ENCODE measurements around the gene NGDN. TPM values are rescaled to one million over a fixed set of nuclear protein-coding genes. Genes with fewer than 3 reads are reported as not detected.

NGDN gene
- total and polyA plus RNA-seq, 4 donors, result 18.2 to 26.9 (median 22.9) TPM

DNA sequence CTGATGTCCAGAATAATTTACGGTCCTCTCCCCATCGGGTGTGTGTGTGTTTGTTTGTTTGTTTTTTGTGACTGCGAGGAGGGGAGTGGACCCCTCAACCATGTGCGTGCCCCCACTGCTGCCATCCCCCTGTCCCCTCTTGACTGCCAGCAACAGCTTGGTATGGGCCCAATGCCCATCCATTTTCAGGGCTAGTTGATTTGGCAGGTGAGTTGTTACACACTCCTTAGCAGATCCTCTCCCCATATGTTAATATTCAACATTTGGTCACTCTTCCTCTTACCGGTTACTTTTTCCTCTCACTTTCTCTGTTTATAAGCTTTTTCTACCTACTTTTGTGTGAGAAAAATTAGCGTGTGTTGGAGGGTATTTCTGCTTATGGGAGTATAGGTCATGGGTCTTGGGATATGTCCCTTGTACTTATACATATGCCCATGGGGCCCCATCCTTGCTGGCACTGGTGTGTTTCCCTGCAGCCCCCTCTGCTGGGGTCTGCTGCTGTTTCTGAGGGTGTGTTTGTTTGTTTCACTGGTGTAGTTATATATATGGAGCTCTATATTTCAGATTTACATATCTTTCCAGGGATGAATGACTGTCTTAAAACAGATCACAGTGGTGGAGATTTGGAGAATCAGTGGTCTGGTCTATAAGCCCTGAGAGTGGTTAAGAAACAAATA, 48.3 kb downstream of the NGDN start (continued):
- TF ChIP-seq CTCF (IDR thresholded peaks at IDR 0.05; ENCODE audit: low read depth, low read length, missing input control), result no peak

- no peak for DNase-seq (ENCODE audit: low spot score)
- 93% methylated on average over 4 of the region's 4 CpGs for WGBS
These were observed 49.2 kb downstream of the NGDN start for GRCh38 chr14:23518709-23519108.

More at GRCh38 chr14:23518709-23519108, 49.2 kb downstream of the NGDN start:
- Histone ChIP-seq H3K4me3 (ENCODE audit: low read depth in 1 of 3, low read length in 3 of 3) (no peak overlapping the region), H3K9ac (ENCODE audit: low read depth in 1 of 2, low read length in 2 of 2) (no peak overlapping the region), H3K27me3 (ENCODE audit: control insufficient read depth in 4 of 4, insufficient read depth in 4 of 4, low read length in 3 of 4) (no peaks in the 10 kb centered on the region), H3K36me3 (ENCODE audit: control insufficient read depth in 4 of 4, insufficient read depth in 3 of 4, low read depth in 1 of 4, low read length in 3 of 4) (no peaks in the 10 kb centered on the region), H3K27ac (ENCODE audit: low read depth in 1 of 2, low read length in 2 of 2) (no peak overlapping the region), H3K9me3 (ENCODE audit: control insufficient read depth in 4 of 4, low read length in 3 of 4) (no peaks in the 10 kb centered on the region), H3K4me1 (ENCODE audit: control insufficient read depth in 4 of 4, insufficient read depth in 4 of 4, low read length in 3 of 4) (no peaks in the 10 kb centered on the region)
- TF ChIP-seq REST (IDR thresholded peaks at IDR 0.05) (no peak), YY1 (IDR thresholded peaks at IDR 0.05) (no peak), CTCF (IDR thresholded peaks at IDR 0.05; ENCODE audit: low read depth, low read length, missing input control) (no peak)

All from liver (tissue), 9 donors.